Endothelial cell of umbilical vein (primary cell): Measurements from ENCODE around the gene OPCML. TPM values are rescaled to one million over a fixed set of nuclear protein-coding genes. Genes with fewer than 3 reads are reported as not detected.

Experiments used
- BruUV-seq: library from RNA; stranded (reverse); fragments of 400-500 nt; replicated peaks from 2 replicates; lab custom pipeline; 2021; lab: Mats Ljungman, UMichigan
- CTCF ChIA-PET: fragments of 300-600, 350-600 bp; sonication (Branson Sonifier 250); formaldehyde crosslinking; loops from one replicate; lab custom pipeline; 2021; ENCODE audit warnings: antibody characterized with exemption, inconsistent platforms; lab: Charles Lee
- POLR2A ChIA-PET: fragments of 300-600, 350-600 bp; sonication (Branson Sonifier 250); formaldehyde crosslinking; loops from one replicate; lab custom pipeline; 2021; ENCODE audit warnings: antibody characterized with exemption, inconsistent platforms; lab: Charles Lee
- DNase-seq: peaks from one replicate; pipeline ENCODE4 v3.0.0-alpha.2; 2011; ENCODE audit warnings: low read depth, low spot score
- FAIRE-seq: peaks from 2 replicates; lab custom pipeline; 2011; peaks lifted over from hg19 to GRCh38; lab: Jason Lieb, UNC
- H2AFZ ChIP-seq: 2 replicates; pipeline ENCODE4 v1.6.0; 2012; ENCODE audit warnings: low read depth, low read length, control low read depth, inconsistent platforms
- H3K27ac ChIP-seq: 2 replicates; pipeline ENCODE4 v1.5.1; 2011; ENCODE audit warnings: low read depth, mild to moderate bottlenecking, control low read depth, low read length, moderate library complexity; ENCODE audit not compliant: insufficient read depth
- H3K27me3 ChIP-seq, 2 experiments: 2 replicates each; pipeline versions ENCODE4 v1.6.0 to v1.6.1; 2011; ENCODE audit warnings: low read length in 2 of 2, mixed read lengths in 1 of 2; ENCODE audit not compliant: control insufficient read depth in 2 of 2, insufficient read depth in 2 of 2
- H3K36me3 ChIP-seq, 2 experiments: 2 replicates in 1 of 2; 3 replicates in 1 of 2; pipeline ENCODE4 v1.5.1; 2011; ENCODE audit warnings: low read length in 2 of 2, mild to moderate bottlenecking in 1 of 2, moderate library complexity in 1 of 2; ENCODE audit not compliant: control insufficient read depth in 2 of 2, insufficient read depth in 2 of 2; ENCODE audit errors: extremely low read depth in 1 of 2
- H3K4me1 ChIP-seq: 3 replicates; pipeline ENCODE4 v1.5.1; 2011; ENCODE audit warnings: mild to moderate bottlenecking, low read length; ENCODE audit not compliant: control insufficient read depth, insufficient read depth; ENCODE audit errors: extremely low read depth
- H3K4me2 ChIP-seq: 2 replicates; pipeline ENCODE4 v1.6.1; 2011; ENCODE audit warnings: low read length, control low read depth, mixed read lengths; ENCODE audit not compliant: insufficient read depth
- H3K4me3 ChIP-seq, 3 experiments: fragments of 200-600 bp in 1 of 3; sonication (generic), shearing (Covaris generic) in 1 of 3; replicated peaks in 1 of 3; 2 replicates each; pipeline ENCODE4 v1.5.1; 2011 to 2016; ENCODE audit warnings: control low read depth in 3 of 3, low read length in 3 of 3, mild to moderate bottlenecking in 2 of 3, inconsistent platforms in 1 of 3, low read depth in 1 of 3, moderate library complexity in 1 of 3; ENCODE audit not compliant: insufficient read depth in 1 of 3
- H3K79me2 ChIP-seq: 2 replicates; pipeline ENCODE4 v1.6.0; 2012; ENCODE audit warnings: low read length, inconsistent platforms; ENCODE audit not compliant: control insufficient read depth, insufficient read depth
- H3K9ac ChIP-seq: replicated peaks from 2 replicates; pipeline ENCODE3; 2011; ENCODE audit warnings: low read length, control low read depth; ENCODE audit not compliant: insufficient read depth; ENCODE audit errors: extremely low read depth
- H3K9me1 ChIP-seq: replicated peaks from 3 replicates; pipeline ENCODE4 v1.6.0; 2011; ENCODE audit warnings: mild to moderate bottlenecking, low read length; ENCODE audit not compliant: control insufficient read depth, insufficient read depth; ENCODE audit errors: extremely low read depth
- H3K9me3 ChIP-seq: replicated peaks from 2 replicates; pipeline ENCODE4 v1.5.1; 2012; ENCODE audit warnings: low read length, inconsistent platforms; ENCODE audit not compliant: control insufficient read depth, insufficient read depth
- H4K20me1 ChIP-seq: replicated peaks from 2 replicates; pipeline ENCODE3; 2011; ENCODE audit warnings: mild to moderate bottlenecking, low read length; ENCODE audit not compliant: control insufficient read depth, insufficient read depth; ENCODE audit errors: extremely low read depth
- EZH2 ChIP-seq: IDR thresholded peaks from 2 replicates; pipeline ENCODE4 v1.6.1; 2012; ENCODE audit warnings: borderline replicate concordance, low read depth, mild to moderate bottlenecking, moderate library complexity, low read length, inconsistent platforms; ENCODE audit not compliant: severe bottlenecking
- FOS ChIP-seq: IDR thresholded peaks from 2 replicates; pipeline ENCODE4 v1.6.1; 2011; ENCODE audit warnings: mild to moderate bottlenecking, low read length, moderate library complexity, borderline replicate concordance; ENCODE audit not compliant: insufficient read depth
- GATA2 ChIP-seq: IDR thresholded peaks from 2 replicates; pipeline ENCODE4 v1.7.0; 2011; ENCODE audit warnings: low read depth, mild to moderate bottlenecking, moderate library complexity, mixed read lengths, low read length; ENCODE audit not compliant: insufficient read length, insufficient read depth
- JUN ChIP-seq: IDR thresholded peaks from 2 replicates; pipeline ENCODE4 v1.6.1; 2011; ENCODE audit warnings: borderline replicate concordance, low read depth; ENCODE audit not compliant: insufficient read length, insufficient read depth
- MYC ChIP-seq: IDR thresholded peaks from one replicate; pipeline ENCODE4 v1.6.1; 2011; ENCODE audit warnings: mild to moderate bottlenecking, low read depth, low read length
- POLR2A ChIP-seq: IDR thresholded peaks from 2 replicates; pipeline ENCODE4 v1.6.1; 2012; ENCODE audit warnings: low read depth, mild to moderate bottlenecking, control low read depth, low read length
- POLR2AphosphoS5 ChIP-seq: IDR thresholded peaks from 2 replicates; pipeline ENCODE4 v1.6.1; 2012; ENCODE audit warnings: low read depth, mild to moderate bottlenecking, control low read depth, low read length, moderate library complexity; ENCODE audit not compliant: insufficient read depth
- dilution Hi-C: fragments of 300-500 bp; cut with MboI; formaldehyde crosslinking; loops from one replicate; pipeline ENCODE4 v1.15.0; 2019; ENCODE audit warnings: low sequenced_read_pairs; ENCODE audit not compliant: extremely low pct_ligation_motif_present
- intact Hi-C: fragments of 100-400 bp; cut with micrococcal nuclease; formaldehyde crosslinking; loops from one replicate; pipeline ENCODE4 v1.10.0; 2022
- polyA plus RNA-seq, 4 experiments: library from polyadenylated mRNA; depleted of rRNA in 3 of 4; stranded (reverse) in 3 of 4; unstranded in 1 of 4; fragments of >200 nt; gene quantifications; 2 replicates each; pipeline versions ENCODE4 v1.2.1 to v1.2.3, GENCODE V29; 2011 to 2012; ENCODE audit warnings: missing spikeins in 1 of 4
- total RNA-seq: library from RNA; stranded (reverse); gene quantifications from 2 replicates; pipeline ENCODE4 v1.2.3, GENCODE V29; 2021
- TF ChIP-seq, protein P1 (sequence below): IDR thresholded peaks from 2 replicates; pipeline ENCODE4 v1.6.1; 2011; ENCODE audit not compliant: insufficient read depth, insufficient read length
- TF ChIP-seq, protein P2 (sequence below), 2 donors: IDR thresholded peaks; 1 replicate in 1 of 2; 2 replicates in 1 of 2; pipeline ENCODE4 v1.5.1; 2011; ENCODE audit warnings: low read length in 2 of 2, mild to moderate bottlenecking in 2 of 2, moderate library complexity in 2 of 2, control low read depth in 1 of 2, inconsistent platforms in 1 of 2, low read depth in 1 of 2; ENCODE audit not compliant: insufficient read depth in 1 of 2; ENCODE audit errors: extremely low read depth in 1 of 2

Gene OPCML
- total and polyA plus RNA-seq, 2 donors (not counting 3 experiments of a cell fraction or from before 2014, with no cell fraction given) = not detected

DNA sequence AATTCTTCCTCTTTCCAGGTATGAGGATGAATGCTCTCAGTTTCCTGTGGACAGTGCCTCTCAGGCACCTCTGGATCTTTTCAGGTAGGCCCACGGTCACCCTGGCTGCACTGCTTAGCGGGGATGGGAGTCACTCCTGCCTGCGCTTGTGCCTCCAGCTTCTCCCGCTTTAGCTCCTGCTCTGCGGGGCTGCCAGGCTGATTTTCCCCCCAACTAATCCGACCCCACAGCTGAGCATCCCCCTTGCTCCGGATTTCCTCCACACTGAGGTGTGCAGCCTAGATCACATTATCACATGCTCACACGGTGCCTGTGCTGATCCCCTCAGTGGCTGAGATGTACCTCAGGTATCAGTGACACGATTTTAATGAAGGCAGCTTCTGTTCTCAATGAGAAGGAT lies 879.1 kb downstream of the OPCML start:
- DNase-seq (no peak), FAIRE-seq (no peak)
- no peaks in the 10 kb centered on the region for H3K79me2 ChIP-seq
- no peaks in the 10 kb centered on the region for H3K9me3 ChIP-seq
- H3K4me1 ChIP-seq = no peaks in the 10 kb centered on the region
- ChIA-PET CTCF (no interaction called here), POLR2A (no interaction called here)
- no peak overlapping the region for H3K4me3 ChIP-seq
- BruUV-seq = no TSS peak
- no peak overlapping the region for H3K4me2 ChIP-seq
- TF ChIP-seq FOS = no peak
- TF ChIP-seq POLR2A = no peak
- TF ChIP-seq, protein P1, sequence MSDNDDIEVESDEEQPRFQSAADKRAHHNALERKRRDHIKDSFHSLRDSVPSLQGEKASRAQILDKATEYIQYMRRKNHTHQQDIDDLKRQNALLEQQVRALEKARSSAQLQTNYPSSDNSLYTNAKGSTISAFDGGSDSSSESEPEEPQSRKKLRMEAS = no peak
- TF ChIP-seq JUN = no peak
- TF ChIP-seq GATA2 = no peak
- TF ChIP-seq EZH2 = no peak
- TF ChIP-seq, protein P2, sequence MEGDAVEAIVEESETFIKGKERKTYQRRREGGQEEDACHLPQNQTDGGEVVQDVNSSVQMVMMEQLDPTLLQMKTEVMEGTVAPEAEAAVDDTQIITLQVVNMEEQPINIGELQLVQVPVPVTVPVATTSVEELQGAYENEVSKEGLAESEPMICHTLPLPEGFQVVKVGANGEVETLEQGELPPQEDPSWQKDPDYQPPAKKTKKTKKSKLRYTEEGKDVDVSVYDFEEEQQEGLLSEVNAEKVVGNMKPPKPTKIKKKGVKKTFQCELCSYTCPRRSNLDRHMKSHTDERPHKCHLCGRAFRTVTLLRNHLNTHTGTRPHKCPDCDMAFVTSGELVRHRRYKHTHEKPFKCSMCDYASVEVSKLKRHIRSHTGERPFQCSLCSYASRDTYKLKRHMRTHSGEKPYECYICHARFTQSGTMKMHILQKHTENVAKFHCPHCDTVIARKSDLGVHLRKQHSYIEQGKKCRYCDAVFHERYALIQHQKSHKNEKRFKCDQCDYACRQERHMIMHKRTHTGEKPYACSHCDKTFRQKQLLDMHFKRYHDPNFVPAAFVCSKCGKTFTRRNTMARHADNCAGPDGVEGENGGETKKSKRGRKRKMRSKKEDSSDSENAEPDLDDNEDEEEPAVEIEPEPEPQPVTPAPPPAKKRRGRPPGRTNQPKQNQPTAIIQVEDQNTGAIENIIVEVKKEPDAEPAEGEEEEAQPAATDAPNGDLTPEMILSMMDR (IDR thresholded peaks at IDR 0.05; ENCODE audit: extremely low read depth in 1 of 2, insufficient read depth in 1 of 2, low read depth in 1 of 2, low read length in 2 of 2) = no peak
- no peak for TF ChIP-seq POLR2AphosphoS5
- TF ChIP-seq MYC = no peak
- intact Hi-C loops = no loop called here
- no peaks in the 10 kb centered on the region for H3K36me3 ChIP-seq
- no peak overlapping the region for H3K9ac ChIP-seq
- H4K20me1 ChIP-seq = no peaks in the 10 kb centered on the region
- no peaks in the 10 kb centered on the region for H3K9me1 ChIP-seq
- no peaks in the 10 kb centered on the region for H3K27me3 ChIP-seq
- dilution Hi-C loops = no loop called here
- H2AFZ ChIP-seq = no peak overlapping the region
- no peak overlapping the region for H3K27ac ChIP-seq
